ENCODE measurements around the gene CCDC142.

DNA sequence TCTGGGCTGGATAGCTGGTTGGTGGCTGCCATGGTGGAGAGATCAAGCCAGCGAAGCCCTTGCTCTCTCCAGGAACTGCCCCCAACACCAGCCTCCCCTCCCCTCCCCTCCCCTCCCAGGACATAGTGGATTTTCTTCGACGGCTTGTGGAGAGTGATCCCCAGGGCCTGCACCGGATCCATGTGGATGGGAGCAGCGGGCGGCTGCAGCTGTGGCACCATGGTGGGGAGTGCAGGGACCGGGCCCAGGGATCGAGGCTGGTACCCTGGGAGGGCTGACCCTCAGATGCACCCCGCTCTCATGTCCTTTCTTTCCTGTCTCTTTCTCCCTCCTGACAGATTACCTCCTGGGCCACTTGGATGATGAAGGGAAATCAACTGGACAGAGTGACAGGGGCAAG lies 7.1 kb upstream of the CCDC142 start:
- no peak for TF ChIP-seq POLR2AphosphoS2 (IDR thresholded peaks at IDR 0.05; ENCODE audit: low read depth, low read length)
- TF ChIP-seq, protein P1, sequence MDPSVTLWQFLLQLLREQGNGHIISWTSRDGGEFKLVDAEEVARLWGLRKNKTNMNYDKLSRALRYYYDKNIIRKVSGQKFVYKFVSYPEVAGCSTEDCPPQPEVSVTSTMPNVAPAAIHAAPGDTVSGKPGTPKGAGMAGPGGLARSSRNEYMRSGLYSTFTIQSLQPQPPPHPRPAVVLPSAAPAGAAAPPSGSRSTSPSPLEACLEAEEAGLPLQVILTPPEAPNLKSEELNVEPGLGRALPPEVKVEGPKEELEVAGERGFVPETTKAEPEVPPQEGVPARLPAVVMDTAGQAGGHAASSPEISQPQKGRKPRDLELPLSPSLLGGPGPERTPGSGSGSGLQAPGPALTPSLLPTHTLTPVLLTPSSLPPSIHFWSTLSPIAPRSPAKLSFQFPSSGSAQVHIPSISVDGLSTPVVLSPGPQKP (IDR thresholded peaks at IDR 0.05; ENCODE audit: low read depth, low read length): no peak
- TF ChIP-seq, protein P2, sequence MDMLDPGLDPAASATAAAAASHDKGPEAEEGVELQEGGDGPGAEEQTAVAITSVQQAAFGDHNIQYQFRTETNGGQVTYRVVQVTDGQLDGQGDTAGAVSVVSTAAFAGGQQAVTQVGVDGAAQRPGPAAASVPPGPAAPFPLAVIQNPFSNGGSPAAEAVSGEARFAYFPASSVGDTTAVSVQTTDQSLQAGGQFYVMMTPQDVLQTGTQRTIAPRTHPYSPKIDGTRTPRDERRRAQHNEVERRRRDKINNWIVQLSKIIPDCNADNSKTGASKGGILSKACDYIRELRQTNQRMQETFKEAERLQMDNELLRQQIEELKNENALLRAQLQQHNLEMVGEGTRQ (IDR thresholded peaks at IDR 0.05; ENCODE audit: borderline replicate concordance, low read depth, low read length): no peak
- TF ChIP-seq, protein P3, sequence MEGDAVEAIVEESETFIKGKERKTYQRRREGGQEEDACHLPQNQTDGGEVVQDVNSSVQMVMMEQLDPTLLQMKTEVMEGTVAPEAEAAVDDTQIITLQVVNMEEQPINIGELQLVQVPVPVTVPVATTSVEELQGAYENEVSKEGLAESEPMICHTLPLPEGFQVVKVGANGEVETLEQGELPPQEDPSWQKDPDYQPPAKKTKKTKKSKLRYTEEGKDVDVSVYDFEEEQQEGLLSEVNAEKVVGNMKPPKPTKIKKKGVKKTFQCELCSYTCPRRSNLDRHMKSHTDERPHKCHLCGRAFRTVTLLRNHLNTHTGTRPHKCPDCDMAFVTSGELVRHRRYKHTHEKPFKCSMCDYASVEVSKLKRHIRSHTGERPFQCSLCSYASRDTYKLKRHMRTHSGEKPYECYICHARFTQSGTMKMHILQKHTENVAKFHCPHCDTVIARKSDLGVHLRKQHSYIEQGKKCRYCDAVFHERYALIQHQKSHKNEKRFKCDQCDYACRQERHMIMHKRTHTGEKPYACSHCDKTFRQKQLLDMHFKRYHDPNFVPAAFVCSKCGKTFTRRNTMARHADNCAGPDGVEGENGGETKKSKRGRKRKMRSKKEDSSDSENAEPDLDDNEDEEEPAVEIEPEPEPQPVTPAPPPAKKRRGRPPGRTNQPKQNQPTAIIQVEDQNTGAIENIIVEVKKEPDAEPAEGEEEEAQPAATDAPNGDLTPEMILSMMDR (IDR thresholded peaks at IDR 0.05 in 2 of 3, conservative IDR thresholded peaks at IDR 0.05 in 1 of 3; ENCODE audit: control insufficient read depth in 2 of 3, extremely low read depth in 1 of 3, insufficient read depth in 1 of 3, low read depth in 3 of 3, low read length in 3 of 3): no peak
- no peak for TF ChIP-seq BHLHE40 (IDR thresholded peaks at IDR 0.05; ENCODE audit: borderline replicate concordance in 1 of 2, low read depth in 2 of 2, low read length in 1 of 2)
- TF ChIP-seq NRF1 (conservative IDR thresholded peaks at IDR 0.05; ENCODE audit: low read depth, low read length): no peak
- no peak for TF ChIP-seq STAT1 (conservative IDR thresholded peaks at IDR 0.05)
- no peak for TF ChIP-seq FOXK2 (IDR thresholded peaks at IDR 0.05)
- TF ChIP-seq POLR2A (IDR thresholded peaks at IDR 0.05; ENCODE audit: low read depth, low read length): no peak

Measured in GM12878 (cell line).